ENCODE results near the gene MGRN1.

DNA sequence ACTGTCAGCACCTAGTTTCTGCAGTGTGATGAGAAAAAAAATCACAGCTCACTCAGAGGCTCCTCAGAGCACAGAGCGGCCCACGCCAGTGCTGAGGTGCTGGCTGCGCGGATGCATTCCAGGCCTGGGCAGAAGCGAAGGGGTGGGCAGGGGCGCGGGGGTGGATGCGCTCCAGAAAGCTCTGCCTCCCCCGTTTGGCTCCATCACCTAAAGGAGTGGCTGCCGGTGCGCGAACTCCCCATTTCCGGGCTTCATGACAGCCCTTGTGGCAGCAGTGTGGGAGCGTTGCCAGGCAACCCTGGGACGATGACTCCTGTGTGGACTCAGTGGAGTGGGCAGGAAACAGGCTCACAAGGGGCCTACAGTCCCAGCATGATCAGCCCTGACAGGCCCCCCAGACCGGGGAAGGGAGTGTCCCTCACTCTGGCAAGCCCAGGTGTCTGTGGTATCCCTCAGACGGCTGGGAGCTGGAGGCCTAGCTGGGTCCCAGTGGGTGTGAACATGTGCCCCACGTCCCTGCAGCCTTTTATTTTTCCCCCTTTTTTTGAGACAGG lies 35.9 kb downstream of the MGRN1 start:
- TF ChIP-seq POLR2A (IDR thresholded peaks at IDR 0.05; ENCODE audit: insufficient read depth in 1 of 2, low read depth in 2 of 2, low read length in 2 of 2) (no peak), GABPA (IDR thresholded peaks at IDR 0.05; ENCODE audit: low read depth, low read length) (no peak), GABPA (CRISPR knock-in tag; IDR thresholded peaks at IDR 0.05; ENCODE audit: low read depth) (peak; percentile 37; the same call in 1 of the 2 replicates), PBX2 (CRISPR knock-in tag; IDR thresholded peaks at IDR 0.05) (no peak), ATF7-NPFF (CRISPR knock-in tag; IDR thresholded peaks at IDR 0.05; ENCODE audit: low read depth) (no peak), NFRKB (IDR thresholded peaks at IDR 0.05) (no peak), FOXP1 (IDR thresholded peaks at IDR 0.05) (no peak), FOXP1 (CRISPR knock-in tag; IDR thresholded peaks at IDR 0.05) (no peak)

All from HepG2 (cell line).